Measurements from ENCODE around the gene TTPAL. TPM values are rescaled to one million over a fixed set of nuclear protein-coding genes. Genes with fewer than 3 reads are reported as not detected.

Gene TTPAL
- total RNA-seq, 1 experiment from 2014 or later = 10.3 TPM

GRCh38 chr20:44463466-44463865 is 12.2 kb upstream of the TTPAL start:
- ATAC-seq (no peak), DNase-seq (ENCODE audit: low spot score) (no peak)
- H3K36me3 Mint-ChIP-seq = no peaks in the 10 kb centered on the region
- H3K27me3 Mint-ChIP-seq (ENCODE audit: low read depth) = no peaks in the 10 kb centered on the region; the same call in 1 of the 2 replicates
- ChIA-PET POLR2A (no interaction called here), CTCF (interaction anchor here (0.6 to 2.1 kb wide), 3 partner anchors 79 to 246 kb away, joined by 3 to 10 read pairs (median 9); no protein-coding TSS in a partner anchor)
- H3K27ac Mint-ChIP-seq = no peak overlapping the region
- peaks cover 16% of the 10 kb centered on the region for H3K4me1 Mint-ChIP-seq
- no peak overlapping the region for H3K4me3 Mint-ChIP-seq
- no peaks in the 10 kb centered on the region for H3K9me3 Mint-ChIP-seq
- TF ChIP-seq PRRX2 (CRISPR knock-in tag; IDR thresholded peaks at IDR 0.05) (no peak), ZNF396 (CRISPR knock-in tag; IDR thresholded peaks at IDR 0.05; ENCODE audit: borderline replicate concordance) (no peak), STAT6 (CRISPR knock-in tag; conservative IDR thresholded peaks at IDR 0.05; ENCODE audit: low read depth) (no peak), MYBL2 (CRISPR knock-in tag; IDR thresholded peaks at IDR 0.05) (no peak), ZBTB21 (CRISPR knock-in tag; IDR thresholded peaks at IDR 0.05; ENCODE audit: borderline replicate concordance) (no peak), RELA (CRISPR knock-in tag; IDR thresholded peaks at IDR 0.05; ENCODE audit: borderline replicate concordance) (no peak), AR (CRISPR knock-in tag; IDR thresholded peaks at IDR 0.05) (no peak), PREB (CRISPR knock-in tag; IDR thresholded peaks at IDR 0.05; ENCODE audit: borderline replicate concordance) (no peak), ZNF317 (CRISPR knock-in tag; IDR thresholded peaks at IDR 0.05; ENCODE audit: borderline replicate concordance, low read depth) (no peak), FOXK1 (CRISPR knock-in tag; IDR thresholded peaks at IDR 0.05) (no peak), IRF2 (CRISPR knock-in tag; IDR thresholded peaks at IDR 0.05; ENCODE audit: borderline replicate concordance, low read depth) (no peak), KAT7 (CRISPR knock-in tag; IDR thresholded peaks at IDR 0.05; ENCODE audit: borderline replicate concordance) (no peak), AFF4 (CRISPR knock-in tag; IDR thresholded peaks at IDR 0.05; ENCODE audit: borderline replicate concordance) (no peak), GRHL2 (CRISPR knock-in tag; IDR thresholded peaks at IDR 0.05; ENCODE audit: insufficient replicate concordance, severe bottlenecking) (no peak), MXD4 (CRISPR knock-in tag; IDR thresholded peaks at IDR 0.05; ENCODE audit: borderline replicate concordance) (no peak), PRDM15 (CRISPR knock-in tag; IDR thresholded peaks at IDR 0.05) (no peak), ZNF232 (CRISPR knock-in tag; IDR thresholded peaks at IDR 0.05) (no peak), HMGXB4 (CRISPR knock-in tag; IDR thresholded peaks at IDR 0.05) (no peak), MAX (CRISPR knock-in tag; IDR thresholded peaks at IDR 0.05) (no peak)
